ENCODE data around the gene DEFB118.
"Not testable (repeated sequence)": the region's sequence is repeated elsewhere in the genome, so short reads cannot be mapped to it uniquely, and the experiment has no call there.

The DEFB118 gene, protein sequence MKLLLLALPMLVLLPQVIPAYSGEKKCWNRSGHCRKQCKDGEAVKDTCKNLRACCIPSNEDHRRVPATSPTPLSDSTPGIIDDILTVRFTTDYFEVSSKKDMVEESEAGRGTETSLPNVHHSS

GRCh38 chr20:31368301-31368700 is at the start of gene DEFB118:
Gene DEFB118 (plus strand): TSS chr20:31368601. CDS start chr20:31368651, 50 bp downstream.
- DNase-seq = no peak

GRCh38 chr20:31322504-31322903 is 45.9 kb upstream of the DEFB118 start:
- no peak for DNase-seq

- DNase-seq = no peak
Measured at GRCh38 chr20:31330893-31331292, 37.5 kb upstream of the DEFB118 start.

DNA sequence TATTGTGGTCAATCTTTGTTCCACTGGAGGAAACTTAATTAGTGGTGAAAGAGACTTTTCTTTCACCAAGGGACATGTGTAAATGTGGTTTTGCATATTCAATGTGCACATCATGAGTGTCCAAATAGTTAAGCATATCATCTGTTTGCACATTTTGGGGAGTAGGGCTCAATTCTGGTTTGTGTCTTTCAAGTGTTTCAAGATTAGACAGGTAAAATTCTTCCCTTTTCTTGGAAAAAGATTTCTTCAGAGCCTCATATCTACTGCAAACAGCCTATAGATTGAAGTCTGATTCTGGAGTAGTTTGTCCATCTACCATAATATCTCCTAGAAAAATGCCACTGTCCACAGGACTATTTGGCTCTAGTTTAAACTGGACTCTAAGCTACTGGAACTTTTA is 26.9 kb upstream of the DEFB118 start:
- no peak for DNase-seq

- no peak for DNase-seq
Measured at GRCh38 chr20:31355981-31356380, 12.4 kb upstream of the DEFB118 start.

- no peak for DNase-seq
Measured at GRCh38 chr20:31363295-31363694, 5.1 kb upstream of the DEFB118 start.

GRCh38 chr20:31364272-31364671 is 4.1 kb upstream of the DEFB118 start:
- not testable (repeated sequence) for DNase-seq

DNA sequence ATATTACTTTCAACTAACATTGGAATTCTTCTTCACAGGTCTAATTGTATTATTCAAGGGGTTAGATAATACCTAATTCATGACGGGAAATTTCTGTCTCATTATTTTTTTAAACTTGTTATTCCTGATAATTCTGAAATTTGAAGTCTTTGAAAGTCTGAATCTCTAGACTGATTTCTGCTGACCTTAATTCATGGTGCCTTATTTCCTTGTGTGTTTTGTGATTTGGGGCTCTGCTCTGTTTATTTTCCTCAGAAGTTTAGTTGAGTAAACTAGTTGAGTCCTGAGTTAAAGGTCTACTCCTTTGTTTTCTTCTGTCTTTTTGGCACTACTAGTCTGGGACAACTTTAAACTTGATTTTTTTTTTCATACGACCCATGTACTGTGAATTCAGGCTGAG is 5.9 kb downstream of the DEFB118 start:
- no peak for DNase-seq

GRCh38 chr20:31390490-31390889 is 22.1 kb downstream of the DEFB118 start, which contains the start of gene DEFB119:
Gene DEFB119 (minus strand): TSS chr20:31390590. CDS start chr20:31390483, 107 bp downstream.
- DNase-seq = no peak

GRCh38 chr20:31392836-31393235 is 24.4 kb downstream of the DEFB118 start:
- DNase-seq = no peak

DNA sequence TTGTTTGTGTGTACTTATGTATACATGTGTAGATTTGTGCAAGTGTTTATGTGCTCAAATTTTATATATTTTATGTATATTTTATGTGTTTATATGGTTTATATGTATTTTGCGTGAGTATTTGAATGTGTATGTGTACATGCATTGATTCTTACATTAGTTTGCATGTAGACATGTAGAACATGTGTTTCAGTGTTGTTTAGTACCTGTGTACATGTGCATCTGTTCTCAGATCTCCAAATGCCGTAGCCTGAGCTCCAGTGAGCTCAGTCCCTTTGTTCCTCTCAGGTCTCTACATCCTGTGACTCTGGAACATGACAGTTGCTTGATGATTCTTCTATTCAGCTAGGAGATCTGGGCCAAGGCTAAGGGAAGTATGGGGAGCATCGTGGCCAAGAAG is 26.5 kb downstream of the DEFB118 start:
- no peak for DNase-seq

DNA sequence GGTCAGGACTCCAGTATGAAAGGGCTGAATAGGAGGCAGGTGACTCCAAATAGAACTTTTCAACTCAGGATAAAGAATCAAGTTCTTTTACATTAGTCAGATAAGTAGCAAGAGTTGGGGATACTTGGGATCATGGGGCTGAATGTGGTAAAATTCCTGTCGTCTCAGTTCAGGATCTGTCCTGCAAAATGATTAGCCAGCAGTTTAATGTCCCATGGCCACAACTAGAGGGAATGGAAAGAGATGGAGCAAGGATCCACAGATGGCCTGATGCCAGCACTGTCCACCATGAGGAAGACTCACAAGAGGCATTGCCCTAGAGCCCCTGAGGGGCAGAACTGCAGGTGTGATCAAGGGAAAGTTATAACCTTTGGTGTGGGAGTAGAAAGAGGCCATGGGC is 35.5 kb downstream of the DEFB118 start:
- DNase-seq = no peak

DNA sequence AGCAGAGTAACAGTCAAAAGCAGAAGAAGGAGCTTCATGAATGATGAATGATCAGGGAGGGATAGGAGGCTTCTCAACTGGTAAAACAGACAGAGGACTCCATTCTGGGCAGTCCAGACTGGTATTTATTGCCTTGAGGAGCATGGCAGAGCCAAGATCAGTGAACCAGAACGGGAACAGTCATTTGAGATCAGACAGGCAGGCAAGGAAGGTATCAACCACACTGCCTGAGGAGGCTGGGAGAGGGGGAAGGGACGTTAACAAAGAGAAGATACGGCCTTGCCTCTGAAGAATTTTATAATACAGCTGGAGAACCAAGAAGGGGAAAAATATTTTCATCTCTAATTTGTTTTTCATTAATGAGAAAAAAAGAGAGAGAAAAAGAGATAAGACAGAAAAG is 37.7 kb downstream of the DEFB118 start, which contains the start of gene DEFB121:
Gene DEFB121 (minus strand): TSS at position 101 of the 400 bp plus-strand sequence. CDS start 63 bp downstream, at position 38.
- DNase-seq = no peak

DNA sequence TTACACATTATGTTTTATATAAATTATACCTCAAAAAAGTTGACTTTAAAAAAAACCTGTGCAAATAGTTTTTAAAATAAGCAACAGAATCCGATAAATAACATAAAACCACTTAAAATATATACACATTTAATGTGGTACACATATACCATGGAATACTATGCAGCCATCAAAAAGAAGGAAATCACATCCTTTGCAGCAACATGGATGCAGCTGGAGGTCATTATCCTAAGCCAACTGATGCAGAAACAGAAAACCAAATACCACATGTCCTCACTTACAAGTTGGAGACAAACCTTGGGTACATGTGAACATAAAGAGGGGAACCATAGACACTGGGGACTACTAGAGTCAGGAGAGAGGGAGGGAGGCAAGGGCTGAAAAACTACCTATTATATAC is 41.6 kb downstream of the DEFB118 start:
- DNase-seq = no peak

DNA sequence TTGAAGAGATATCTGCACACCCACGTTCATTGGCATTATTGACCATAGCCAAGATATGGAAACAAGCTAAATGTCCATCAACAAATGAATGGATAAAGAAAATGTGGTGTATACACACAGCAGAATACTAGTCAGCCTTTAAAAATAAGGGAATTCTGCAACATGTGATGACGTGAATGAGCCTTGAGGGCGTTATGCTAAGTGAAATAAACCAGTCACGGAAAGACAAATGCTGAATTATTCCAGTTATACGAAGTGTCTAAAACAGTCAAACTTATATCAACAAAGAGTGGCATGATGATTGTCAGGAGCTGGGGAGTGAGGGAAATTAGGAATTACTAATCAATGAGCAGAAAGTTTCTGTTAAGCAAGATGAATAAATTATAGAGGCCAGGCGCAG is 46.0 kb downstream of the DEFB118 start:
- DNase-seq = no peak

GRCh38 chr20:31415653-31416052 is 47.3 kb downstream of the DEFB118 start:
- DNase-seq = no peak

GRCh38 chr20:31418307-31418706 is 49.9 kb downstream of the DEFB118 start:
- DNase-seq = no peak
